HG02610 (cell line): ENCODE measurements around the gene GPR17.

Experiments
- ATAC-seq: cut with Tn5 transposase; IDR thresholded peaks from one replicate; pipeline ENCODE4 v1.9.1; 2021; ENCODE audit warnings: mild to moderate bottlenecking, moderate library complexity; ENCODE audit not compliant: unreplicated experiment

GPR17 gene

GRCh38 chr2:127665267-127665893 is 19.4 kb downstream of the GPR17 start:
- ATAC-seq: no peak

- ATAC-seq: no peak
Observed at GRCh38 chr2:127669056-127669455, 23.1 kb downstream of the GPR17 start.

GRCh38 chr2:127670055-127670956 is 24.4 kb downstream of the GPR17 start:
- no peak for ATAC-seq

- no peak for ATAC-seq
Observed at GRCh38 chr2:127670957-127671290, 25.0 kb downstream of the GPR17 start.

- no peak for ATAC-seq
Observed at GRCh38 chr2:127671557-127672302, 25.8 kb downstream of the GPR17 start.

GRCh38 chr2:127672341-127673224 is 26.6 kb downstream of the GPR17 start:
- no peak for ATAC-seq

GRCh38 chr2:127673291-127674069 is 27.5 kb downstream of the GPR17 start:
- ATAC-seq: no peak

- no peak for ATAC-seq
Observed at GRCh38 chr2:127674241-127675209, 28.6 kb downstream of the GPR17 start.

- ATAC-seq: no peak
Observed at GRCh38 chr2:127675331-127676261, 29.6 kb downstream of the GPR17 start, which contains the start of gene LIMS2. Gene LIMS2 (minus strand): TSS chr2:127675530. CDS start chr2:127675024, 506 bp downstream.

GRCh38 chr2:127676906-127677305 is 31.0 kb downstream of the GPR17 start:
- ATAC-seq: no peak

GRCh38 chr2:127678531-127678930 is 32.6 kb downstream of the GPR17 start:
- no peak for ATAC-seq

GRCh38 chr2:127678991-127679390 is 33.0 kb downstream of the GPR17 start:
- ATAC-seq: no peak

- ATAC-seq: no peak
Observed at GRCh38 chr2:127679680-127680361, 33.9 kb downstream of the GPR17 start.

GRCh38 chr2:127680706-127681287 is 34.8 kb downstream of the GPR17 start:
- ATAC-seq: no peak

- no peak for ATAC-seq
Observed at GRCh38 chr2:127681288-127681804, 35.4 kb downstream of the GPR17 start.
